HEK293 (cell line): Measurements from ENCODE around the gene VSTM2L.

Source experiments
- KLF7 ChIP-seq: fragments of 450-650 bp; formaldehyde crosslinking; IDR thresholded peaks from 2 replicates; pipeline ENCODE4 v1.5.1; 2016; ENCODE audit warnings: missing biosample characterization, missing genetic modification characterization, borderline replicate concordance
- TCF7L2 ChIP-seq: IDR thresholded peaks from 2 replicates; pipeline ENCODE4 v1.6.1; 2011; ENCODE audit warnings: low read depth, mild to moderate bottlenecking, inconsistent platforms, low read length, moderate library complexity, borderline replicate concordance
- ZNF324 ChIP-seq: fragments of 450-650 bp; formaldehyde crosslinking; IDR thresholded peaks from 2 replicates; pipeline ENCODE4 v1.5.1; 2016; ENCODE audit warnings: missing biosample characterization, missing genetic modification characterization
- ZNF670 ChIP-seq: fragments of 450-650 bp; formaldehyde crosslinking; IDR thresholded peaks from 2 replicates; pipeline ENCODE4 v1.5.1; 2016; ENCODE audit warnings: missing biosample characterization, missing genetic modification characterization, low read depth
- TF ChIP-seq, protein P1 (sequence below): fragments of 450-650 bp; formaldehyde crosslinking; IDR thresholded peaks from 2 replicates; pipeline ENCODE4 v1.5.1; 2016; ENCODE audit warnings: missing biosample characterization, missing genetic modification characterization

DNA sequence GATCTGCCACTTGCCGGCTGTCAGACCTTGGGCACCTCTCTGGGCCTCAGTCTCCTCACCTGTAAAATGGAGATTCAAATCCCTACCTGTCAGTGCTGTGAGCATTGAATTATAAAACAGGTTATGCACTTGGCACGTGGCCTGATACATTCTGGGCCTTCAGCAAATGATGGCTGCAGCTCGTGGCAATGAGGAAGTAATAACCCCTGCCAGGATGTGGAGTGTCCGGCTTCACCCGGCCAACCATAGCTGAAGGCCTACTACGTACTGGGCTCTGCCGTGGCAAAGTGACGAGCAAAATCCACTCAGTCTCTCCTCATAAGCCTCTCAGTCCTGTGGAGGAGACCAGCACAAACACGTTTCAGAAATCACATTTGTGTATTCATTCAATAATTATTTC is 10.9 kb upstream of the VSTM2L start:
- TF ChIP-seq, protein P1, sequence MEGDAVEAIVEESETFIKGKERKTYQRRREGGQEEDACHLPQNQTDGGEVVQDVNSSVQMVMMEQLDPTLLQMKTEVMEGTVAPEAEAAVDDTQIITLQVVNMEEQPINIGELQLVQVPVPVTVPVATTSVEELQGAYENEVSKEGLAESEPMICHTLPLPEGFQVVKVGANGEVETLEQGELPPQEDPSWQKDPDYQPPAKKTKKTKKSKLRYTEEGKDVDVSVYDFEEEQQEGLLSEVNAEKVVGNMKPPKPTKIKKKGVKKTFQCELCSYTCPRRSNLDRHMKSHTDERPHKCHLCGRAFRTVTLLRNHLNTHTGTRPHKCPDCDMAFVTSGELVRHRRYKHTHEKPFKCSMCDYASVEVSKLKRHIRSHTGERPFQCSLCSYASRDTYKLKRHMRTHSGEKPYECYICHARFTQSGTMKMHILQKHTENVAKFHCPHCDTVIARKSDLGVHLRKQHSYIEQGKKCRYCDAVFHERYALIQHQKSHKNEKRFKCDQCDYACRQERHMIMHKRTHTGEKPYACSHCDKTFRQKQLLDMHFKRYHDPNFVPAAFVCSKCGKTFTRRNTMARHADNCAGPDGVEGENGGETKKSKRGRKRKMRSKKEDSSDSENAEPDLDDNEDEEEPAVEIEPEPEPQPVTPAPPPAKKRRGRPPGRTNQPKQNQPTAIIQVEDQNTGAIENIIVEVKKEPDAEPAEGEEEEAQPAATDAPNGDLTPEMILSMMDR (tag by site-specific recombination): no peak
- no peak for TF ChIP-seq ZNF324 (tag by site-specific recombination)
- TF ChIP-seq TCF7L2: no peak
- TF ChIP-seq ZNF670: no peak
- TF ChIP-seq KLF7 (tag by site-specific recombination): no peak
